Kidney tubule cell (primary cell): ENCODE results near the gene PRR5.
A peak's percentile ranks its signal among the peaks of the same experiment; 100 is the strongest.

Source experiments
- DNase-seq: peaks from one replicate; pipeline ENCODE4 v3.0.0-alpha.2; 2018; ENCODE audit warnings: low spot score

Gene PRR5

DNA sequence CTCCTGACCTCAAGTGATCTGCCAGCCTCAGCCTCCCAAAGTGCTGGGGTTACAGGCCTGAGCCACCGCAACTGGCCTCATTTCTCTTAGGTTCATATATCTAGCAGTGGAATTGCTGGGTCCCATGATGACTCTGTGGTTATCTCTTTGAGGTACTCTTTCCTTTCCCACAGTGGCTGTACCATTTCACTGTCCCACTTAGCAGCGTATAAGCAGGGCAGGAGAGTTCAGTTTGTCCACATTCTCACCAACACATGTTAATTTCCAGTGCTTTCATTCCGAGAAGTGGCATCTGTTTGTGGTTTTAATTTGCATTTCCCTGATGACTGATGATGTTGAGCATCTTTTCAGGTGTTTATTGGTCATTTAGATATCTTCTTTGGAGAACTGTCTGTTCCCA lies 16.4 kb downstream of the PRR5 start:
- no peak for DNase-seq

DNA sequence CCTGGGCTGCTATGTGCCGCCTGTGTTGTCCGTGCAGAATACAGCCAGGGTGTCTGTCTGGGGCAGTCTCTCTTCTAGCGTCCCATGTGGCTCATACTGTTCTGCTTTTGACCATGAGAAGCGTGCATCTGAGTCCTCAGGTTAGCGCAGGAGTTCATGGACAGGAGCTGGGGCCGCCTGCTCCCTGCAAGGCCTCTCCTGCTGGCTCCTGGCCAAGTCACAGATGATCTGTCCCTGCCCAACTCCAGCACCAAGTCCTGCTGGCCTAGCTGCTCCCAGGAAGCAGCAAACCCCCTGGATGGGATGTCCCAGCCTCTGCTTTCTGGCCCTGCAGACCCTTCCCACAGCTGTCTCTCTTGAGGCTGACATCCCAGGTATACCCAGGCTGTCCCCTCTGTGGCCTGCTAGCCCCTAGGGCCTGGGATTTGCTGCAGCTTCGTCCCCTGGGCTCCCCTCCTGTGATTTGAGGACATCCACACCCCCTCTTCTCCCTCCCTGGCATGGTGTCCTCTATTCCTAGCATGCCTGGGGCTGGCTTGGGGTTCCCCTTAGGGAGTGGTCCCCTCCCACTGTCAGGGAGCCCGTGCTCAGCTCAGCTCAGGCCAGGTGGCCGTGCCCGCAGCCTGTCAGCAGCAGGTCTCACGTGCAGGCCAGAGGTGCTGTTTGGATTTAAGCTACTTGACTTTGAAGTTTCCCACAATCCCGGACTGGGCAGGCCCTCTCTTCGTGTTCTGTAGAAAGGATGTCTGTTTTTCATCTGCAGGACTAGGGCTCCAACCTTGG lies 17.8 kb downstream of the PRR5 start:
- peak; percentile 24 for DNase-seq

DNA sequence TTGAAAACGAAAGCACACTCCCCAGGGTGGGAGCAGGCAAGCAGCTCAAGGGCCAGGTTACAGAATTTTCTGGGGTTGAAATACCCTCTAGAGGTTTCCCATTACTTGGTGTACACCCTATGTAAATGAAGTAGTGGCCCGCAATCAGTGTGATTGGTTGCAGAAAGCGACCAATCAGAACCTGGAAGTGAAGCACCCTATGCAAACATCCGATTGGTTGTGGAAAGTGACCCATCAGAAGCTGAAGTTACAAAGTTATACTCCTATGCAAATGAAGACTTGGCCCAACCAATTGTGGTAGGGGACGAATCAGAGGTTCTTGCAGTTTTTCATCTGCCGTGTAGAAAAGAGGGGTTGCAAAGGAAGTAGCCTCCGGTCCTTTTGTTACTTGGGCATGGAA lies 19.2 kb downstream of the PRR5 start:
- no peak for DNase-seq

DNA sequence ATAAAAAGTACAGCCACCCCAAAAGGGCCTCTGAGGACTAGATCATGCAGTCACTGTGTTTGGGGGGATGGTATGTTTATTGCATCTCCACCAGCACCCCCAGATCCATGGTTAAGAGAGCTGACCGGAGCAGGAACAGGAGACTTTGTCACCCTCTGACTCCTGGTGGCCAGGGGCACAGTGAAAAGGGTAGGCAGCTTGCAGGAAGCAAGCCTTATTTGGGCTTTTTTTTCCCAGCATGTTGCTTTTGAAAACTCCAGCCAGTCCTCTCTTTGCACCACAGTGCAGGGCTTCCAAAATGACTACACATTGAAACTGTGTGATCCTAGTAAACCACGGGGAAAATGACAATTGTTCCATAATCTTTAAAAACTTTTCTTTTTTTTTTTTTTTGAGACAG lies 20.6 kb downstream of the PRR5 start:
- no peak for DNase-seq

DNA sequence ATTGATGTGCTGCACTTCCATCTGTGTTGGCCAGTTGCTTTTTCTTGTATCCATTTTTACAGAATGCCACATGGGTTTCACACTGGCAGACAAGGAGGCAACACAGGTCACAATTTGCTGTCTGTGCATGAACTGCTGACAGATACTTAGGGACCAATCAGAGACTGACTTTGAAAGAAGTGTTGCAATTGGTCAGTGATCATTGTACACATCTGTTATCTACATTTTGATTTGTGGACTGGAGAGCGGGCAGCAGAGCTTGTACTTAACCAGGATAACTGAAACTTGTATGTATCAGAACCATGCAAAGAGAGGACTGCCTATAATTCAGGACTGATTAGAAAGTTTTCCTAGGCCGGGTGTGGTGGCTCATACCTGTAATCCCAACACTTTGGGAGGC lies 21.8 kb downstream of the PRR5 start:
- DNase-seq: peak; percentile 21

DNA sequence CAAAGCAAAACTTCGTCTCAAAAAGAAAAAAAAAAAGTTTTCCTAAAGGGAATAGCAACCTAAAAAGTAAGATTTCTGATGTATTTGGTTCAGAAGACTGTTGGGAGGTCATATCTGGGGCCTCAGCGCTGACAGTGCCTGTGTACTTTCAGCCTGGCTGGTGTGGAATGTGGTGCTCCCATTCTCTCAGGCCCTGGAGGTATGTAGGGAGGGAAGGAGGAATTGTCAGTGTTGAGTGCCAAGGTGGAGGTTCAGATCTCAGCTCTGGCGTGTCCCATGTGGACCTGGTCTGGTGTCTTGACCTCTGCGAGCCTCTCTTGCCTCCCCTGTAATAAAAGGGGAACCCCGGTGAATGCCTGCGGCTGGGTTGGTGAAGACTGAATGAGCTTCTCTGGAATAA lies 22.4 kb downstream of the PRR5 start:
- DNase-seq: no peak

DNA sequence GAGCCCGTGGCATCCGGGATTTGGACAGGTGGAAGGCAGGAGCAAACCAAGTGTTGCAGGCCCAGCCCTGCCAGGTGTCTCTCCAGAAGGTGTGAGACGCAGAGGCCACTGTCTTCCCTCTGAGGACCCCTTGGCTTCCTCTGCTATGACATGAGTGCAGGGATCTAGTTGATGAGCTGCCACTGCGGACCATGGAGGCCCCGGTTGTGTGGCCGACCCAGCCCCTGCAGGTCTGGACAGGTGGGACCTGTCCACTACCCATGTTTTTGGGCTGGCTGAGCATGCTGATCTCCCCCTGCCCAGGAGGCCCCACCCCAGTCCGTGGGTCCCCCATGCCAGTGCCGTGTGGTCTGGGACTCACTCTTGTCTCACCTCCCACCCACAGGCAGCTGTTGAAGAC lies 22.9 kb downstream of the PRR5 start:
- DNase-seq: no peak

DNA sequence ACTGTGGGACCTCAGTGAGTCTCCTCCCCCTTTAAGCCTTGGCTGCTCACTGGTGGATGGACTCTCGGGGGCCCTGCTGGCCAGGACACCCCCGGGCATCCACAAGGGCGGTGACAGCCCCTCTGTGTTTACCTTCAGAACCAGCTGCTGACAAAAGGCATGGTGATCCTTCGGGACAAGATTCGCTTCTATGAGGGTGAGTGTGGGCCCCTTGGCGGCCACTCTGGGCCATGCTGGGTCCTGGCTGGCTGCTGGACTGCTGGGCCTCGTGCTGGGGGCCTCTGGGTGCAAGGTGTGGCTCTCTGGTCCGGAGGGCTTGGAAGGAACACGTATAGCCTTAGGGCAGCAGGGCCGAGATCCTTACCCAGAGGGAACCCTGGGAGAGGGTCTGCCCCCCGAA lies 24.4 kb downstream of the PRR5 start:
- DNase-seq: no peak

DNA sequence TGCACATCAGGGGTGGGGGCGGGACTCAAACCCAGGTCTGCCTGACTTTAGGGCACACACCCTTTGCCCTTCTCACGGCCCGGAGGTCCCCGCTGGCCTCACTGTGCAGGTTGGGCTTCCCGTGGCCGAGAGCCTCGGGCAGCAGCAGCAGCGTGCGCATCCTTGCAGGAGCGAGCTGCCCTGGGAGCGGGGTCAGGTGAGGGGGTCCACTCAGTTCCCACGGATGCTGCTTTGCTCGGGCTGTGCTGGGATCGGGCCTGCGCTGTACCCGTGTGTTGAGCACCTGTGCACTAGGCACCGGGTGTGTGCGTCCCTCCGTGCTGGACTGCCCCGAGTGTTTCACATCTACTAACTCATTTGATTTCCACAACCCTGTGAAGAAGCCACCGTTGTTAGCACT lies 25.1 kb downstream of the PRR5 start:
- DNase-seq: no peak

DNA sequence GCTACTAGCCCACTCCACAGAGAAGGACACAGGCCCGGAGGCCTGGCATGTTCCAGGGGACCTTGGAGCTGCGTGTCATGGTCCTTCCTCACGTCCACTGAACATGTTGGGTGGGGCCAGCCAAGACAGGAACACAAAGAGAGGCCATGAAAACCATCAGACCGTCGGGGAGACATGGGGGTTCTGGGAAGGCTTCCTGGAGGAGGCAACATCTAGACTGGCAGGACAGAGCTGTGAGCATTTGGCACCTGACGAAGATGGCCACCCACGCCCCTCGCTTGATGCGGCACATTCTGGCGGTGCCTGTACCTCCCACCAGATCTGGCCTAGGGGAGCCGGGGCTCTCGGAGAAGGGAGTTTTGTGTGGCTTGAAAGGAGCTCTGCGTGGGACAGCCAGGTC lies 25.7 kb downstream of the PRR5 start:
- no peak for DNase-seq

DNA sequence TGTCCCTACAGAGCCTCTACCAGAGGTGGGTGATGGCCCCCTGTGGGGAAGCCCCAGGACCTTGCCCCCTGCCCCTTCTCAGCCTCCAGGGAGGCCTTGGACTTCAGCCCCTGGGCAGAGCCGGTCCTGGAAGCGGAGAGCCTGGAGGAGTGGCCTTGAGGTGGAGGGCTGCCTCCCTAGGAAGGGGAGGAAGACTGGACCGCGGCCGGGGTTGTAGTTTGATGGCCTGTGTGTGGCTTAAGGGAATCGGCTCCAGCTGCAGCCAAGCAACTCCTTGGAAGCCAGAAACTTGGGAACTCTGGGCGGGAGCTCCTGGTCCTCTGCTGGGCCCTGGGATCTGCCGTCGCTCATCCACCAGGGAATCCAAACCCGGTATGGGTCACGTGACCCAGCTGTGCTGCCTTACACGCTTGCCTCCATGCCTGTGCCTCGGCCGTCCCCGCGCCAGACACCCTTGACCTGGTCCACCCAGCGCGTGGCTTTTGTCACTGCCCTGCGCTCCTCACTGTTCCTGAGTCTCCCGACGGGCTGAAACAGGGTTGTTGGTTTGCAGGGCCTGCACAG lies 26.8 kb downstream of the PRR5 start:
- DNase-seq: no peak

DNA sequence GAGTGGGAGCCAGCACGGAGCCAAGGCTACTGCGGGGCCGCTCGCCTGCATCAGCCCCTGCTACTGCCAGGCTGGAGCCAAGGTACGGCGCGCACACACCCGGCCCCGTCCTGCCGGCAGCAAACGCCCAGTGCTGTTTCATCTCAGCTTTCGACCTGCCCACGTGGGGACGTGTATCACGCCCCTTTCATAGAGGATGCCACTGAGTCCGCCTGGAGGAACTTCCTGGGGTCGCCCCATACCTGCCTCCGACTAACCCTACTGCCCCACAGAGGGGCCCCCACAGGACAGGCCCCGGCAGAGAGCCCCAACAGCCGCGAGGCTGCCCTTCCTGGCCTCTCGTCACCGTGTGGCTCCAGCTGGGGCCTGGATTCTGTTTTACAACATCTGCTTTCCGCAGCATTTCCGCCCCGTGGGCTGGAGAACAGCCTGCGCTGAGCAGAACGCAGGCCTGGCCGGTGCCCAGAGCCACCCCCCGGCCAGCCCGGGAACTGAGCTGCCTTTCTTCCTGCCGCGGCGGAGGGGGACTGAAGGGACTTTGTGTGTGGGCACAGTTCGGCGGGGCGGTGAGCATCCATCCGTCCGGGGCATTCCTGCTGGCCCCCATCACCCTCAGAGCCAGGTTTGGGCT lies 27.5 kb downstream of the PRR5 start:
- no peak for DNase-seq

DNA sequence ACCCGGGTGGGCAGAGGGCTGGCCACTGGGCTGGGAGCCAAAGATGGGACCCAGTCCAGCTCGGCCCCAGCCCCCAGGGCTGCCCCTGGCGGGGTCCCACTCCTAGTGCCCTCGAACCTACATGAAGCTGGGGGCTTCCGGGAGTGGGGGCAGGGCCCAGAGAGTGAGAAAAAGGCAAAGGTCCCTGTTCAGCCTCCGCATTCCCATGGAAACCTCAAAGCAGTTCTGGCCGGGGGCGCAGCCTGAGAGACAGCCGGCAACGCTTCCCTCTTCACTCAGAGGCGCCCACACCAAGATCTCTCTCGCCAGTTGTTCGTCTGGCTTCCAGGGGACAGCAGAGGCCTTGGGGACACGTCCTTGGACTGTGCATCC lies 28.0 kb downstream of the PRR5 start:
- DNase-seq: no peak

DNA sequence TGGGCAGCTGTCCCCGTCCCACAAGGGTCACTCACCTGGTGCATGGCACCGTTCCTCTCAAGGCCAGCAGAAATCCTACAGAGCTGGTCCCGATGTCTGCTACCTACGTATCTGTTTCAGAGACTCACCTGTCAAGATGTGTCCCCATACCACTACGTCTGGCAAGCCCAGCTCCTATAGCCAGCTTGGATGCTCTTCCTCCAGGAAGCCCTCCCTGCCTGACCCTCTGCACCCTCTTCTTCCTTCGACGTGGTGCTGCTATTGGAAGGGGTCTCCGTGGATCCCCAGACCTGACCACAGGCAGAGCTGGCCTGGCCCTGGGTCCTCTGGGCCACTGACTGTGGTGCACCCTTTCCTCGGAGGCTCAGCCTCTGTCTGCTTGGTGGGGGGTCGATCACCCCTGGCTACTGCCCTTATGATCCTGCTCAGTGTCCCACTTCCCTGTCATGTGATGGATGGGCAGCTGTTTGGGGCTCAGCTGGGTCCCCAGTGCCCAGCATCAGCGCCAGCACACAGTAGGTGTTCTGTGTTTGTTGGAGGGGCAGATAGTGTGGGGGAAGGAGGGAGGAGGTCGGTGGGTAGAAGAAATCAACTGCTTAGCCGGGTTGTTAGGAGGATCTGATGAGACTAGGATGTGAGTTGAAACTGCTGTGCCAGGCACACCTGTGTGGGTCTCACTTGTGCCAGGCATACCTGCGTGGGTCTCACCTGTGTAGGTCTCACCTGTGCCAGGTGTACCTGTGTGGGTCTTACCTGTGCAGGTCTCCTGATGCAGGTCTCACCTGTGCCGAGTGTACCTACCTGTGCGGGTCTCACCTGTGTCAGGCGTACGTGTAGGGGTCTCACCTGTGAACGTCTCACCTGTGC lies 28.7 kb downstream of the PRR5 start:
- no peak for DNase-seq

DNA sequence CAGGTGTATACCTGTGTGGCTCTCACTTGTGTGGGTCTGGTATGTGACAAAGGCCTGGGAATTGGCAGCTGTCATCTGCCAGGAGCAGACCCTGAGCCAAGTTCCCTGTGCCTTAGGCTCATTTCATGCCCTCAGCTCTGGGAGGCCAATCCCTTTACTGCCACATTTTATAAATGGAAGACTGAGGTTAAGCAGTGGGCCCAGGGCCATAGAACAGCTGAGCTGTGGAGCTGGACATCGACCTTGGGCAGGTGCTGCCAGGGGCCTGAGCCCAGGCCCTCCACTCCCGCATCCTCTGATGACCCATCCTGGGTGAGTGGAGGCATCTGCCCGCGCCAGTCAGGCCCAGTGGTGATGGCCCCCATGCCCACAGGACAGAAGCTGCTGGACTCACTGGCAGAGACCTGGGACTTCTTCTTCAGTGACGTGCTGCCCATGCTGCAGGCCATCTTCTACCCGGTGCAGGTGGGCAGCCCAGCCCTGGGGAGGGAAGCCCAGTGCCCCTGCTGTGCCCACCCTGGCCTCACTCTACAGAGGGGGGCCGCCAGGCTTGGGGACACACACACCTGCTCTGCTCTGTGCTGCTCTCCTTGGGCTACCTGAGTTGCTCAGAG lies 29.5 kb downstream of the PRR5 start:
- DNase-seq: no peak

DNA sequence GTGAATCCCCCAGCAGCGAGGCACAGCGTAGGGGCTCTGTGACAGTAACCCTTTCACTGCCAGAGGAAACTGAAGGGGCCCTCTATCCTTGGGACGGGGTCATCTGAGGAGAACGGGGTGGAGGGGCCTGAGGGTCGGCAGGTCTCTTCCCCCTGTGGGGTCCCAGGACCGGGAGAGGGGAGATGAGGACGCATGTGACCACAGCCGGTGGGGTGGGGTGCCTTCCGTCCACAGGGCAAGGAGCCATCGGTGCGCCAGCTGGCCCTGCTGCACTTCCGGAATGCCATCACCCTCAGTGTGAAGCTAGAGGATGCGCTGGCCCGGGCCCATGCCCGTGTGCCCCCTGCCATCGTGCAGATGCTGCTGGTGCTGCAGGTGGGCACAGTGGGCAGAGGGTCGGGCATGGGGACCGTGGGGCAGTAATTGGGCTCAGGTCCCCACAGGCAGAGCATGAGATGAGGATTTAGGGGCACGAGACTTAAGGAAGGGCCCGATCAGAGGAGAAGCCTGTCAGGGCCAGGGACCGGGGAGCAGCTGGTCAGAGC lies 30.1 kb downstream of the PRR5 start:
- DNase-seq: no peak

DNA sequence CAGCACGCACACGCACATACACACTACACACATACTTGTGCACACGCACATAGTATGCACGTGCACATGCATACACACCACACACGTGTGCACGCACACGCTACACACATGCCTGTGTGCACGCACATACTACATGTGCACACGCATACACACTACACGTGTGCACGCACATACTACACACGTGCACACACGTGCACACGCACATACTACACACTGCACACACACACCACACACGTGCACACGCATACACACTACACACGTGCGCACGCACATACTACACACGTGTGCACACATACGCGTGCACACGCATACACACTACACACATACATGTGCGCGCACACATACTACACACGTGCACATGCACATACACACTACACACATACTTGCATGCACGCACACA lies 30.7 kb downstream of the PRR5 start:
- no peak for DNase-seq

DNA sequence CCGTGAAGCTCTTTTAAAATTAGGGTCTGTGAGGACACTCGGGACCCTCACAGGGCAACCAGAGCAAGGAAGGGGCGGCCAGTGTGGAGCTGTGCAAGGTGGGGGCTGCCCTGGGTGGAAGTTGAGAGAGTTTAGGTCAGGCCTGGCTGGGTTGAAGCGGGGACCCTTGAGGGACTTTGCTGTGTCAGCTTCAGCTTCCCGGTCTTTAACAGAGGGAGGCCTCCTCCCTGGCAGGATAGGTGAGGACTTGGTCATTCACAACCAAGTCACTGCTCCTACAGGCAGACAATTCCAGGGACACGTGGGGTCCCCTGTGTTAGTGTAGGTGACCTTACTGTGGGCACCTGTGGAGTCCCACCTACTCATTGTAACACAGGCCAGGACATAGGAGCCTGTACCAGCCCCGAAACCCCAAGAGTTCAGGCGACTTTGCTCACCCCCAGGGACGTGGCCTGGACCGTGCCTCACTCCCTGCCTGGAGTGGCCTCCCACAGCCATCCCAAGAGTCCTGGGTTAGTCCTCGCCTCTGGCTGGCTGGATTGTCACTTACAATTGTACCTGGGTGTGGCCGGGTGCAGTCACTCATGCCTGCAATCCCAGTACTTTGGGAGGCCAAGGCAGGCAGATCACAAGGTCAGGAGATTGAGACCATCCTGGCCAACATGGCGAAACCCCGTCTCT lies 31.6 kb downstream of the PRR5 start:
- DNase-seq: no peak

DNA sequence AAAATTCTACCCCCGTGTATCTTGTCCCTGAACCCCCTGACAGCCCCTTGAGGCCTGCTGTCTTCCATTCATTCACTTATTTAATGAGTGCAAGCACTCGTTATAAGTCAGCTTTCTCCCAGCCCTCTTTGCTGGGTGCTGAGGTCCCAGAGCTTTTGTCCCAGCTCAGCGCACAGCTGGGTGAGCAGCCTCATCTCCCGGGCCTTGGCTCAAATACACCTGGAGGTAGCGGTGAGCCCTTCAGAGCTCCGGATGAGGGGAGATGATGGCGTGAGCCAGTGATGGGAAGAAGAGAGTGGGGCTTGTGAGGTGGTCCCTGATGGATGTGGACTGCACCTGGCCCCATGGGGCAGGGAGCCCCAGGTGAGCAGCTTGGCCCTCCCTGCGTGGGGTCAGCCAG lies 32.3 kb downstream of the PRR5 start:
- no peak for DNase-seq

DNA sequence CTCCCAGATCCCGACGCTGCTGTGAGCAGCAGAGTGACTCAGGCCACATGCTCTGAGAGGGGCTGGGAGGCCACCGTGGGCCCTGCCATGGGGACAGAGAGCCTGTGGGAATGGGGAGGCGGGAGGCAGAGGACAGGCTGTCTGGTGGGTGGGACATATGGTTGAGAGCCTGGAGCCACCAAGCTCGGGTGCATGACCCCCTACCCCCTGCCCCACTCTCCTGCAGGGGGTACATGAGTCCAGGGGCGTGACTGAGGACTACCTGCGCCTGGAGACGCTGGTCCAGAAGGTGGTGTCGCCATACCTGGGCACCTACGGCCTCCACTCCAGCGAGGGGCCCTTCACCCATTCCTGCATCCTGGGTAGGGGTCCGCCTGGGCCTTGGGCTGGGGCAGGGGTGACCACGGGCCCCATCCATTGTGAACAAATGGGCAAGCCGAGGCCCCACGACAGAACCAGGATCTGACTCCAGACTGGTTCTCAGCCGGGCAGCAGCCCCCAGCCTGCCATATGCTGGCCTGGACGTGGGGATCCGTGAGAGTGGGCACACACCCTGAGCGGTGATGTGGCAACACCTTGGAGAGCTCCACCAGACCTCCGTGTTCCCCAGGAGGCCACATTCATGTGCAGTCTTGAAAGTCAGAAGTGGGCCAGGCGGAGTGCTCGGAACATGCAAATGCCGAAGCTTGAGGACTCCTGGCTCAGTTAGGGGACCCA lies 33.0 kb downstream of the PRR5 start:
- no peak for DNase-seq
